IMR-90 (cell line): ENCODE measurements around the gene CMTM8. TPM values are rescaled to one million over a fixed set of nuclear protein-coding genes. Genes with fewer than 3 reads are reported as not detected.

Experiments
- ATAC-seq: fragments of 200-7000 bp; cut with Tn5 transposase; 2 replicates; pipeline ENCODE4 v1.9.1; 2020; ENCODE audit warnings: low read depth, mild to moderate bottlenecking, moderate library complexity
- BruUV-seq: library from RNA; stranded (reverse); fragments of 400-500 nt; replicated peaks from 2 replicates; lab custom pipeline; 2021; lab: Mats Ljungman, UMichigan
- CTCF ChIA-PET: fragments of 300-600 bp; formaldehyde crosslinking; extraction: SDS; loops from one replicate; lab custom pipeline; 2021; ENCODE audit warnings: antibody characterized with exemption; lab: Yijun Ruan, JAX
- POLR2A ChIA-PET: fragments of 300-600 bp; sonication (Branson Sonifier 250); formaldehyde crosslinking; loops from one replicate; lab custom pipeline; 2022; ENCODE audit warnings: antibody characterized with exemption; ENCODE audit not compliant: unreplicated experiment; lab: Charles Lee
- DNase-seq: peaks from one replicate; pipeline ENCODE4 v3.0.0; 2013
- H2AFZ ChIP-seq: replicated peaks from 2 replicates; pipeline ENCODE3; 2013; ENCODE audit warnings: low read length, mild to moderate bottlenecking; ENCODE audit not compliant: poor library complexity
- H2AK5ac ChIP-seq: 2 replicates; pipeline ENCODE4 v1.6.1; 2013; ENCODE audit warnings: low read depth, low read length, inconsistent platforms
- H2AK9ac ChIP-seq: replicated peaks from 2 replicates; pipeline ENCODE3; 2013; ENCODE audit warnings: mild to moderate bottlenecking, low read depth, low read length, moderate library complexity; ENCODE audit not compliant: poor library complexity
- H2BK120ac ChIP-seq: 2 replicates; pipeline ENCODE4 v1.6.1; 2013; ENCODE audit warnings: low read depth, low read length, inconsistent platforms
- H2BK15ac ChIP-seq: 3 replicates; pipeline ENCODE4 v1.6.1; 2013; ENCODE audit warnings: low read depth, low read length, inconsistent platforms
- H2BK20ac ChIP-seq: 2 replicates; pipeline ENCODE4 v1.6.1; 2013; ENCODE audit warnings: low read depth, mild to moderate bottlenecking, inconsistent platforms, low read length, moderate library complexity
- H2BK5ac ChIP-seq: 2 replicates; pipeline ENCODE4 v1.6.1; 2013; ENCODE audit warnings: mild to moderate bottlenecking, low read depth, low read length, inconsistent platforms; ENCODE audit not compliant: poor library complexity, severe bottlenecking
- H3K14ac ChIP-seq: replicated peaks from 2 replicates; pipeline ENCODE4 v1.6.1; 2013; ENCODE audit warnings: low read depth, low read length, inconsistent platforms
- H3K18ac ChIP-seq: 2 replicates; pipeline ENCODE4 v1.6.1; 2013; ENCODE audit warnings: low read depth, low read length, control low read depth
- H3K23ac ChIP-seq: 2 replicates; pipeline ENCODE4 v1.6.1; 2013; ENCODE audit warnings: low read depth, low read length, inconsistent platforms
- H3K27ac ChIP-seq: 2 replicates; pipeline ENCODE4 v1.5.1; 2013; ENCODE audit warnings: mild to moderate bottlenecking, control low read depth, low read length; ENCODE audit not compliant: insufficient read depth
- H3K27me3 ChIP-seq: 2 replicates; pipeline ENCODE4 v1.6.1; 2013; ENCODE audit warnings: low read length; ENCODE audit not compliant: control insufficient read depth, insufficient read depth
- H3K36me3 ChIP-seq: 2 replicates; pipeline ENCODE4 v1.6.1; 2013; ENCODE audit warnings: low read length, mixed read lengths; ENCODE audit not compliant: control insufficient read depth, insufficient read depth
- H3K4ac ChIP-seq: 2 replicates; pipeline ENCODE4 v1.6.1; 2013; ENCODE audit warnings: low read depth, low read length, inconsistent platforms
- H3K4me1 ChIP-seq: 2 replicates; pipeline ENCODE4 v1.6.1; 2013; ENCODE audit warnings: low read length, mixed read lengths; ENCODE audit not compliant: control insufficient read depth, insufficient read depth
- H3K4me2 ChIP-seq: 2 replicates; pipeline ENCODE4 v1.6.1; 2013; ENCODE audit warnings: low read depth, mild to moderate bottlenecking, control low read depth, low read length, moderate library complexity
- H3K4me3 ChIP-seq: 2 replicates; pipeline ENCODE4 v1.5.1; 2013; ENCODE audit warnings: low read depth, mild to moderate bottlenecking, control low read depth, low read length, moderate library complexity; ENCODE audit not compliant: insufficient read depth
- H3K56ac ChIP-seq: 2 replicates; pipeline ENCODE4 v1.6.1; 2013; ENCODE audit warnings: low read length, inconsistent platforms; ENCODE audit not compliant: insufficient read depth; ENCODE audit errors: extremely low read depth
- H3K79me1 ChIP-seq, 2 experiments: 2 replicates each; pipeline ENCODE4 v1.6.1; 2013; ENCODE audit warnings: low read length in 2 of 2, inconsistent platforms in 1 of 2, low read depth in 1 of 2
- H3K9ac ChIP-seq: 2 replicates; pipeline ENCODE4 v1.6.1; 2013; ENCODE audit warnings: low read depth, low read length, control low read depth
- H3K9me1 ChIP-seq: 2 replicates; pipeline ENCODE4 v1.6.1; 2013; ENCODE audit warnings: low read length, inconsistent platforms; ENCODE audit not compliant: insufficient read depth
- H3K9me3 ChIP-seq: 2 replicates; pipeline ENCODE4 v1.6.1; 2013; ENCODE audit warnings: low read length; ENCODE audit not compliant: control insufficient read depth, insufficient read depth
- H4K20me1 ChIP-seq: 2 replicates; pipeline ENCODE4 v1.6.1; 2013; ENCODE audit warnings: low read length, inconsistent platforms; ENCODE audit not compliant: insufficient read depth
- H4K5ac ChIP-seq: 2 replicates; pipeline ENCODE4 v1.6.1; 2013; ENCODE audit warnings: mild to moderate bottlenecking, low read depth, low read length, control low read depth
- H4K8ac ChIP-seq, 2 experiments: 2 replicates each; pipeline ENCODE4 v1.6.1; 2013; ENCODE audit warnings: low read depth in 2 of 2, low read length in 2 of 2, control low read depth in 1 of 2, inconsistent platforms in 1 of 2
- H4K91ac ChIP-seq: 2 replicates; pipeline ENCODE4 v1.6.1; 2013; ENCODE audit warnings: low read depth, low read length, inconsistent platforms; ENCODE audit not compliant: insufficient read depth
- BHLHE40 ChIP-seq: fragments of 150-350 bp; IDR thresholded peaks from 2 replicates; pipeline ENCODE4 v1.6.1; 2016; ENCODE audit warnings: mild to moderate bottlenecking, low read depth, low read length
- MAFK ChIP-seq: IDR thresholded peaks from 2 replicates; pipeline ENCODE4 v1.6.1; 2012; ENCODE audit warnings: low read depth, low read length, improper control_type of control experiment
- NFE2L2 ChIP-seq: fragments of 150-350 bp; IDR thresholded peaks from 2 replicates; pipeline ENCODE4 v1.6.1; 2016; ENCODE audit warnings: low read depth, mild to moderate bottlenecking, low read length
- RAD21 ChIP-seq: IDR thresholded peaks from 2 replicates; pipeline ENCODE4 v1.6.1; 2012; ENCODE audit warnings: low read length, improper control_type of control experiment
- dilution Hi-C: fragments of 300-500 bp; cut with HindIII; formaldehyde crosslinking; loops from one replicate; pipeline ENCODE4 v1.14.3; 2018; ENCODE audit warnings: low sequenced_read_pairs; ENCODE audit not compliant: unreplicated experiment
- in situ Hi-C: fragments of 300-500 bp; cut with MboI; formaldehyde crosslinking; loops from 3 replicates; pipeline ENCODE4 v1.14.3; 2019; ENCODE audit warnings: low sequenced_read_pairs, inconsistent platforms, mixed read lengths
- intact Hi-C: fragments of 100-400 bp; cut with micrococcal nuclease; formaldehyde crosslinking; loops from 2 replicates; pipeline ENCODE4 v1.10.0; 2022
- polyA plus RNA-seq, 3 experiments: library from polyadenylated mRNA; depleted of rRNA; stranded (reverse); fragments of >200 nt; gene quantifications; 2 replicates each; pipeline ENCODE4 v1.2.3, GENCODE V29; 2012; ENCODE audit warnings: low replicate concordance in 1 of 3
- total RNA-seq: library from RNA; depleted of rRNA; stranded (reverse); fragments of >200 nt; gene quantifications from 2 replicates; pipeline ENCODE4 v1.2.3, GENCODE V29; 2012

CMTM8 gene
- total and polyA plus RNA-seq, 2 of the 4 experiments (the other 2 are of a cell fraction): 0.15 TPM; not detected in 1

GRCh38 chr3:32352563-32352962, 114.1 kb downstream of the CMTM8 start:
- Histone ChIP-seq H3K9ac (no peak overlapping the region), H4K20me1 (no peaks in the 10 kb centered on the region), H3K9me1 (no peaks in the 10 kb centered on the region), H2BK15ac (no peak overlapping the region), H3K4me1 (no peaks in the 10 kb centered on the region), H2BK20ac (no peak overlapping the region), H4K91ac (no peak overlapping the region), H3K56ac (no peak overlapping the region), H3K79me1 (no peaks in the 10 kb centered on the region), H2AK9ac (no peak overlapping the region), H3K14ac (no peak overlapping the region), H3K4me2 (no peak overlapping the region), H3K4ac (no peak overlapping the region), H4K8ac (no peak overlapping the region), H3K23ac (no peak overlapping the region), H2AK5ac (no peak overlapping the region), H3K27ac (no peak overlapping the region), H4K5ac (no peak overlapping the region), H3K4me3 (no peak overlapping the region), H3K18ac (no peak overlapping the region), H2BK120ac (no peak overlapping the region), H3K36me3 (no peaks in the 10 kb centered on the region), H2AFZ (no peak overlapping the region), H3K27me3 (peaks cover 19% of the 10 kb centered on the region), H3K9me3 (no peaks in the 10 kb centered on the region; the same call in 1 of the 2 replicates), H2BK5ac (no peak overlapping the region)
- DNase-seq (no peak), ATAC-seq (no peak)
- ChIA-PET POLR2A (no interaction called here), CTCF (no interaction called here)
- intact Hi-C loops (no loop called here), in situ Hi-C loops (no loop called here), dilution Hi-C loops (no loop called here)
- BruUV-seq: no TSS peak
- TF ChIP-seq NFE2L2 (no peak), BHLHE40 (no peak), MAFK (no peak), RAD21 (no peak)
